ENCODE results near the gene TAF11L6.
"Not testable (repeated sequence)": the region's sequence is repeated elsewhere in the genome, so short reads cannot be mapped to it uniquely, and the experiment has no call there.

Gene TAF11L6

GRCh38 chr5:17497446-17497845 is 31.0 kb upstream of the TAF11L6 start:
- no peak for TF ChIP-seq CTCF (IDR thresholded peaks at IDR 0.05)
- H3K9me3 ChIP-seq: no peaks in the 10 kb centered on the region
- no peaks in the 10 kb centered on the region for H3K36me3 ChIP-seq
- intact Hi-C loops (cut with DNase I; ENCODE audit: low total_unique reads): no loop called here
- DNase-seq: no peak
- no peaks in the 10 kb centered on the region for H3K27me3 ChIP-seq
- no peak overlapping the region for H3K4me3 ChIP-seq
- H3K4me1 ChIP-seq: no peaks in the 10 kb centered on the region
- no peak overlapping the region for H3K27ac ChIP-seq

- not testable (repeated sequence) for H3K27ac ChIP-seq
Measured at GRCh38 chr5:17497931-17498330, 30.5 kb upstream of the TAF11L6 start, which contains the start of gene TAF11L2. TAF11L2 (plus strand) TSS chr5:17498231.

GRCh38 chr5:17511775-17512325 is 16.6 kb upstream of the TAF11L6 start:
- Histone ChIP-seq H3K4me3 (no peak overlapping the region), H3K4me1 (no peaks in the 10 kb centered on the region), H3K9me3 (no peaks in the 10 kb centered on the region), H3K36me3 (no peaks in the 10 kb centered on the region), H3K27me3 (no peaks in the 10 kb centered on the region), H3K27ac (no peak overlapping the region)
- TF ChIP-seq CTCF (IDR thresholded peaks at IDR 0.05): no peak
- DNase-seq: no peak
- intact Hi-C loops (cut with DNase I; ENCODE audit: low total_unique reads): no loop called here

More at GRCh38 chr5:17497931-17498330, 30.5 kb upstream of the TAF11L6 start, which contains the start of gene TAF11L2:
- H3K4me3 ChIP-seq; H3K27me3 ChIP-seq; H3K9me3 ChIP-seq; H3K4me1 ChIP-seq; intact Hi-C loops (cut with DNase I; ENCODE audit: low total_unique reads); DNase-seq; H3K36me3 ChIP-seq: not testable (repeated sequence)

- intact Hi-C loops (cut with DNase I; ENCODE audit: low total_unique reads); H3K4me3 ChIP-seq; H3K27ac ChIP-seq; H3K27me3 ChIP-seq; DNase-seq; H3K36me3 ChIP-seq; H3K4me1 ChIP-seq; H3K9me3 ChIP-seq: not testable (repeated sequence)
Measured at GRCh38 chr5:17517526-17517925, 10.9 kb upstream of the TAF11L6 start.

GRCh38 chr5:17518067-17518466 is 10.4 kb upstream of the TAF11L6 start, which contains the start of gene TAF11L3:
TAF11L3 (plus strand) TSS chr5:17518367.
- DNase-seq: not testable (repeated sequence)

GRCh38 chr5:17519508-17519907 is 9.0 kb upstream of the TAF11L6 start:
- intact Hi-C loops (cut with DNase I; ENCODE audit: low total_unique reads); H3K27me3 ChIP-seq: not testable (repeated sequence)

More at GRCh38 chr5:17518067-17518466, 10.4 kb upstream of the TAF11L6 start, which contains the start of gene TAF11L3:
- H3K36me3 ChIP-seq; H3K27ac ChIP-seq; H3K27me3 ChIP-seq; H3K4me1 ChIP-seq; H3K4me3 ChIP-seq; H3K9me3 ChIP-seq; intact Hi-C loops (cut with DNase I; ENCODE audit: low total_unique reads): not testable (repeated sequence)

GRCh38 chr5:17521501-17521900 is 7.0 kb upstream of the TAF11L6 start, which contains the start of gene TAF11L4:
TAF11L4 (plus strand) TSS chr5:17521801.
- H3K27ac ChIP-seq; H3K9me3 ChIP-seq; intact Hi-C loops (cut with DNase I; ENCODE audit: low total_unique reads); H3K36me3 ChIP-seq; DNase-seq; H3K4me1 ChIP-seq; H3K27me3 ChIP-seq; H3K4me3 ChIP-seq: not testable (repeated sequence)

More at GRCh38 chr5:17519508-17519907, 9.0 kb upstream of the TAF11L6 start:
- H3K9me3 ChIP-seq, H3K36me3 ChIP-seq, H3K4me3 ChIP-seq, DNase-seq, H3K27ac ChIP-seq, H3K4me1 ChIP-seq: not testable (repeated sequence)

GRCh38 chr5:17524935-17525334 is 3.5 kb upstream of the TAF11L6 start, which contains the start of gene TAF11L5:
TAF11L5 (plus strand) TSS chr5:17525235.
- H3K27ac ChIP-seq; H3K9me3 ChIP-seq; H3K4me1 ChIP-seq; H3K4me3 ChIP-seq; DNase-seq; H3K36me3 ChIP-seq; intact Hi-C loops (cut with DNase I; ENCODE audit: low total_unique reads); H3K27me3 ChIP-seq: not testable (repeated sequence)

- peak in 1 of 2 donors; percentile 69 for DNase-seq
- intact Hi-C loops (cut with DNase I; ENCODE audit: low total_unique reads); H3K27me3 ChIP-seq; H3K4me3 ChIP-seq; H3K36me3 ChIP-seq; H3K9me3 ChIP-seq; H3K27ac ChIP-seq; H3K4me1 ChIP-seq: not testable (repeated sequence)
Measured at GRCh38 chr5:17526504-17526903, 2.0 kb upstream of the TAF11L6 start.
